Naive thymus-derived CD4-positive, alpha-beta T cell (primary cell): ENCODE results near the gene SMARCD3. TPM values are rescaled to one million over a fixed set of nuclear protein-coding genes. Genes with fewer than 3 reads are reported as not detected.

Experiments used
- ATAC-seq: fragments of 150-1000 bp; cut with Tn5 transposase; 2 replicates; pipeline ENCODE4 v1.10.0; 2021; ENCODE audit warnings: mild to moderate bottlenecking, moderate library complexity
- CTCF ChIA-PET: fragments of 350-600 bp; sonication (Branson Sonifier 250); formaldehyde crosslinking; loops from one replicate; lab custom pipeline; 2021; ENCODE audit warnings: antibody characterized with exemption; lab: Charles Lee
- POLR2A ChIA-PET: fragments of 350-600 bp; sonication (Branson Sonifier 250); formaldehyde crosslinking; loops from one replicate; lab custom pipeline; 2021; ENCODE audit warnings: antibody characterized with exemption, inconsistent platforms; lab: Charles Lee
- DNase-seq, 9 donors: peaks; one replicate each; pipeline versions ENCODE4 v3.0.0 to v3.0.0-alpha.2; 2020 to 2022; ENCODE audit warnings: mixed read lengths in 1 of 9
- H3K27ac ChIP-seq: one replicate; pipeline ENCODE4 v1.7.0; 2013; ENCODE audit warnings: mild to moderate bottlenecking, low read depth, low read length, moderate library complexity
- H3K27me3 ChIP-seq, 2 donors: one replicate each; pipeline ENCODE4 v1.7.0; 2013; ENCODE audit warnings: low read length in 2 of 2, mild to moderate bottlenecking in 2 of 2, moderate library complexity in 2 of 2; ENCODE audit not compliant: control insufficient read depth in 2 of 2, insufficient read depth in 2 of 2
- H3K36me3 ChIP-seq, 3 experiments: 1 replicate in 2 of 3; 2 replicates in 1 of 3; pipeline ENCODE4 v1.7.0; 2013; ENCODE audit warnings: low read length in 3 of 3, mild to moderate bottlenecking in 3 of 3, moderate library complexity in 1 of 3; ENCODE audit not compliant: insufficient read depth in 3 of 3, control insufficient read depth in 2 of 3
- H3K4me1 ChIP-seq, 2 donors: one replicate each; pipeline ENCODE4 v1.7.0; 2013; ENCODE audit warnings: low read length in 2 of 2, mild to moderate bottlenecking in 2 of 2, moderate library complexity in 1 of 2; ENCODE audit not compliant: control insufficient read depth in 2 of 2, insufficient read depth in 2 of 2
- H3K4me3 ChIP-seq: 2 replicates; pipeline ENCODE4 v1.7.0; 2013; ENCODE audit warnings: mild to moderate bottlenecking, low read length
- H3K9me3 ChIP-seq, 3 experiments: 1 replicate in 2 of 3; 2 replicates in 1 of 3; pipeline ENCODE4 v1.7.0; 2013; ENCODE audit warnings: low read length in 3 of 3; ENCODE audit not compliant: control insufficient read depth in 2 of 3
- H3K27ac Mint-ChIP-seq, 9 donors: one replicate each; pipeline ENCODE4 v1.8.0; 2020 to 2022; ENCODE audit warnings: mixed read lengths in 9 of 9, mild to moderate bottlenecking in 8 of 9, moderate library complexity in 5 of 9, inconsistent platforms in 2 of 9
- H3K27me3 Mint-ChIP-seq, 5 donors: one replicate each; pipeline ENCODE4 v1.8.0; 2021 to 2022; ENCODE audit warnings: mixed read lengths in 5 of 5, mild to moderate bottlenecking in 1 of 5
- H3K36me3 Mint-ChIP-seq, 5 donors: one replicate each; pipeline ENCODE4 v1.8.0; 2020 to 2022; ENCODE audit warnings: mixed read lengths in 5 of 5, mild to moderate bottlenecking in 3 of 5, inconsistent platforms in 1 of 5
- H3K4me1 Mint-ChIP-seq, 7 donors: one replicate each; pipeline ENCODE4 v1.8.0; 2020 to 2022; ENCODE audit warnings: mixed read lengths in 7 of 7, mild to moderate bottlenecking in 3 of 7, inconsistent platforms in 1 of 7
- H3K4me3 Mint-ChIP-seq, 10 donors: one replicate each; pipeline ENCODE4 v1.8.0; 2020 to 2022; ENCODE audit warnings: mild to moderate bottlenecking in 10 of 10, mixed read lengths in 10 of 10, moderate library complexity in 6 of 10, inconsistent platforms in 2 of 10
- H3K9me3 Mint-ChIP-seq, 11 donors: one replicate each; pipeline ENCODE4 v1.8.0; 2020 to 2022; ENCODE audit warnings: mixed read lengths in 11 of 11, mild to moderate bottlenecking in 4 of 11, inconsistent platforms in 1 of 11, moderate library complexity in 1 of 11
- intact Hi-C, 2 donors: fragments of 100-400 bp; cut with micrococcal nuclease; formaldehyde crosslinking; loops; one replicate each; pipeline ENCODE4 v1.15.1; 2023
- polyA plus RNA-seq, 2 donors: library from polyadenylated mRNA; unstranded; fragments of 300-500 nt; fragmentation: Illumina TruSeq; gene quantifications; one replicate each; pipeline ENCODE4 v1.2.3, GENCODE V29; 2021
- total RNA-seq, 6 experiments: library from RNA in 5 of 6; stranded (reverse) in 5 of 6; gene quantifications; 1 replicate in 5 of 6; 2 replicates in 1 of 6; pipeline ENCODE4 v1.2.3 and lab custom pipeline; 2021 to 2026

SMARCD3 gene
- total and polyA plus RNA-seq, 7 experiments from 2014 or later: 3.8 to 45.5 (median 5.1) TPM

- Mint-ChIP-seq H3K27me3 (peaks cover 25 to 61% (median 50%) of the 10 kb centered on the region in 5 donors), H3K9me3 (no peaks in the 10 kb centered on the region), H3K36me3 (peaks cover 0 to 6% (median 0%) of the 10 kb centered on the region in 5 donors), H3K4me3 (no peak overlapping the region), H3K4me1 (peaks cover 0 to 11% (median 9%) of the 10 kb centered on the region in 7 donors), H3K27ac (no peak overlapping the region)
- H3K27ac ChIP-seq: no peak overlapping the region
- H3K9me3 ChIP-seq: no peaks in the 10 kb centered on the region
- no peaks in the 10 kb centered on the region for H3K36me3 ChIP-seq
- POLR2A ChIA-PET: interaction anchor here (0.6 to 0.7 kb wide), 2 partner anchors 41 to 491 kb away, joined by 3 read pairs; no protein-coding TSS in a partner anchor
- no peak for ATAC-seq
- H3K27me3 ChIP-seq: no peaks in the 10 kb centered on the region
- H3K4me3 ChIP-seq: no peak overlapping the region
- intact Hi-C loops: no loop called here
- DNase-seq: no peak
- CTCF ChIA-PET: interaction anchor here (2.1 kb wide), 1 partner anchor 12 kb away, joined by 10 read pairs; no protein-coding TSS in a partner anchor
- peaks cover 0 to 5% of the 10 kb centered on the region in 2 donors for H3K4me1 ChIP-seq
Measured at GRCh38 chr7:151256410-151257045, 8.0 kb upstream of the SMARCD3 start.

- no peak overlapping the region for H3K27ac ChIP-seq
- Mint-ChIP-seq H3K4me1 (peaks cover 4 to 19% (median 18%) of the 10 kb centered on the region in 7 donors), H3K9me3 (no peaks in the 10 kb centered on the region), H3K27me3 (peaks cover 34 to 71% (median 59%) of the 10 kb centered on the region in 5 donors), H3K27ac (no peak overlapping the region), H3K4me3 (no peak overlapping the region), H3K36me3 (peaks cover 0 to 6% (median 0%) of the 10 kb centered on the region in 5 donors)
- ATAC-seq (no peak), DNase-seq (no peak)
- POLR2A ChIA-PET: no interaction called here
- no peaks in the 10 kb centered on the region for H3K27me3 ChIP-seq
- CTCF ChIA-PET: interaction anchor here (2.1 kb wide), 1 partner anchor 11 kb away, joined by 10 read pairs; no protein-coding TSS in a partner anchor
- intact Hi-C loops: no loop called here
- no peak overlapping the region for H3K4me3 ChIP-seq
- H3K36me3 ChIP-seq: no peaks in the 10 kb centered on the region
- H3K4me1 ChIP-seq: peaks cover 0 to 5% of the 10 kb centered on the region in 2 donors
- H3K9me3 ChIP-seq: no peaks in the 10 kb centered on the region
Measured at GRCh38 chr7:151255390-151255789, 6.9 kb upstream of the SMARCD3 start.

- Mint-ChIP-seq H3K36me3 (peaks cover 0 to 6% (median 0%) of the 10 kb centered on the region in 5 donors), H3K9me3 (no peaks in the 10 kb centered on the region), H3K4me1 (peaks cover 4 to 23% (median 20%) of the 10 kb centered on the region in 7 donors), H3K27ac (no peak overlapping the region), H3K4me3 (peak overlapping the region in 1 of 10 donors; percentile 25), H3K27me3 (peaks cover 38 to 75% (median 63%) of the 10 kb centered on the region in 5 donors)
- POLR2A ChIA-PET: no interaction called here
- no peak overlapping the region for H3K27ac ChIP-seq
- no peak for ATAC-seq
- CTCF ChIA-PET: interaction anchor here (2.1 kb wide), 1 partner anchor 11 kb away, joined by 10 read pairs; no protein-coding TSS in a partner anchor
- H3K4me1 ChIP-seq: peaks cover 0 to 5% of the 10 kb centered on the region in 2 donors
- no peaks in the 10 kb centered on the region for H3K9me3 ChIP-seq
- intact Hi-C loops: no loop called here
- peaks cover 0 to under 1% of the 10 kb centered on the region in 2 donors for H3K27me3 ChIP-seq
- H3K4me3 ChIP-seq: no peak overlapping the region
- H3K36me3 ChIP-seq: no peaks in the 10 kb centered on the region
- DNase-seq: no peak
Measured at GRCh38 chr7:151254851-151255250, 6.4 kb upstream of the SMARCD3 start.

GRCh38 chr7:151254316-151254715 lies 5.8 kb upstream of the SMARCD3 start:
- Histone ChIP-seq H3K36me3 (no peaks in the 10 kb centered on the region), H3K4me1 (peaks cover 0 to 9% of the 10 kb centered on the region in 2 donors), H3K4me3 (no peak overlapping the region), H3K9me3 (no peaks in the 10 kb centered on the region), H3K27me3 (peaks cover 0 to 6% of the 10 kb centered on the region in 2 donors), H3K27ac (no peak overlapping the region)
- intact Hi-C loops: no loop called here
- Mint-ChIP-seq H3K27ac (no peak overlapping the region), H3K4me1 (peaks cover 8 to 24% (median 22%) of the 10 kb centered on the region in 7 donors), H3K4me3 (peak overlapping the region in 1 of 10 donors; percentile 21), H3K9me3 (no peaks in the 10 kb centered on the region), H3K36me3 (peaks cover 0 to 6% (median under 1%) of the 10 kb centered on the region in 5 donors), H3K27me3 (peaks cover 40 to 78% (median 65%) of the 10 kb centered on the region in 5 donors)
- POLR2A ChIA-PET: no interaction called here
- ATAC-seq: no peak
- DNase-seq: no peak
- CTCF ChIA-PET: no interaction called here

- no peak for DNase-seq
- peaks cover 39 to 79% (median 68%) of the 10 kb centered on the region in 5 donors for H3K27me3 Mint-ChIP-seq
- no peak overlapping the region for H3K4me3 ChIP-seq
- H3K4me1 Mint-ChIP-seq: peaks cover 12 to 32% (median 26%) of the 10 kb centered on the region in 7 donors
- peak overlapping the region in 8 of 10 donors; percentile 53 to 78 (median 70) for H3K4me3 Mint-ChIP-seq
- CTCF ChIA-PET: no interaction called here
- no peak for ATAC-seq
- POLR2A ChIA-PET: no interaction called here
- H3K9me3 ChIP-seq: no peaks in the 10 kb centered on the region
- H3K27ac ChIP-seq: no peak overlapping the region
- H3K36me3 Mint-ChIP-seq: peaks cover 0 to 6% (median 2%) of the 10 kb centered on the region in 5 donors
- H3K27ac Mint-ChIP-seq: peak overlapping the region in 1 of 9 donors; percentile 34
- H3K4me1 ChIP-seq: peaks cover 0 to 12% of the 10 kb centered on the region in 2 donors
- H3K27me3 ChIP-seq: peaks cover 0 to 6% of the 10 kb centered on the region in 2 donors
- intact Hi-C loops: no loop called here
- H3K9me3 Mint-ChIP-seq: no peaks in the 10 kb centered on the region
- H3K36me3 ChIP-seq: no peaks in the 10 kb centered on the region
Measured at GRCh38 chr7:151252961-151253711, 4.6 kb upstream of the SMARCD3 start.

GRCh38 chr7:151252561-151252835 lies 4.0 kb upstream of the SMARCD3 start:
- peaks cover 0 to 6% of the 10 kb centered on the region in 2 donors for H3K27me3 ChIP-seq
- CTCF ChIA-PET: no interaction called here

More at GRCh38 chr7:151252561-151252835, 4.0 kb upstream of the SMARCD3 start:
- H3K9me3 ChIP-seq: no peaks in the 10 kb centered on the region
- no peak overlapping the region for H3K27ac ChIP-seq
- ATAC-seq: no peak
- Mint-ChIP-seq H3K9me3 (no peaks in the 10 kb centered on the region), H3K36me3 (peaks cover 0 to 2% (median under 1%) of the 10 kb centered on the region in 5 donors), H3K4me1 (peaks cover 17 to 37% (median 29%) of the 10 kb centered on the region in 7 donors), H3K27me3 (peaks cover 39 to 78% (median 64%) of the 10 kb centered on the region in 5 donors), H3K27ac (peak overlapping the region in 1 of 9 donors; percentile 34), H3K4me3 (peak overlapping the region in 9 of 10 donors; percentile 53 to 78 (median 70))
- H3K4me3 ChIP-seq: no peak overlapping the region
- peaks cover 0 to 16% of the 10 kb centered on the region in 2 donors for H3K4me1 ChIP-seq
- H3K36me3 ChIP-seq: no peaks in the 10 kb centered on the region
- POLR2A ChIA-PET: no interaction called here
- DNase-seq: no peak
- intact Hi-C loops: no loop called here
